ENCODE results near the gene MALAT1. TPM values are rescaled to one million over a fixed set of nuclear protein-coding genes. Genes with fewer than 3 reads are reported as not detected.
A peak's percentile ranks its signal among the peaks of the same experiment; 100 is the strongest.

MALAT1 gene
- total and polyA plus RNA-seq, 2 of the 13 experiments (the other 11 are each of a cell fraction or from before 2014, with no cell fraction given) = 143 to 1,237 TPM

GRCh38 chr11:65498977-65499712, at the start of gene MALAT1 (continued):
- TF ChIP-seq, protein P1, sequence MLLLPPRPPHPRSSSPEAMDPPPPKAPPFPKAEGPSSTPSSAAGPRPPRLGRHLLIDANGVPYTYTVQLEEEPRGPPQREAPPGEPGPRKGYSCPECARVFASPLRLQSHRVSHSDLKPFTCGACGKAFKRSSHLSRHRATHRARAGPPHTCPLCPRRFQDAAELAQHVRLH (CRISPR knock-in tag; IDR thresholded peaks at IDR 0.05; ENCODE audit: borderline replicate concordance, low read depth) = peak; percentile 96
- TF ChIP-seq RELA (CRISPR knock-in tag; IDR thresholded peaks at IDR 0.05) (no peak), PHF8 (CRISPR knock-in tag; IDR thresholded peaks at IDR 0.05) (peak; percentile 71), FLYWCH1 (CRISPR knock-in tag; IDR thresholded peaks at IDR 0.05) (peak; percentile 11; the same call in 1 of the 2 replicates), NONO (IDR thresholded peaks at IDR 0.05) (no peak), NONO (CRISPR knock-in tag; conservative IDR thresholded peaks at IDR 0.05) (no peak; the same call in 1 of the 2 replicates), ZNF318 (CRISPR knock-in tag; IDR thresholded peaks at IDR 0.05) (no peak), ZFP36 (IDR thresholded peaks at IDR 0.05; ENCODE audit: borderline replicate concordance, low read depth, low read length, partially characterized antibody) (no peak), ZNF891 (CRISPR knock-in tag; IDR thresholded peaks at IDR 0.05) (no peak), ZNF34 (CRISPR knock-in tag; IDR thresholded peaks at IDR 0.05; ENCODE audit: borderline replicate concordance) (no peak), HOXA7 (CRISPR knock-in tag; IDR thresholded peaks at IDR 0.05) (no peak), SMAD9 (CRISPR knock-in tag; IDR thresholded peaks at IDR 0.05) (no peak), HNF4G (IDR thresholded peaks at IDR 0.05; ENCODE audit: borderline replicate concordance, low read depth, low read length) (peak; percentile 43; the same call in 1 of the 2 replicates), HNF4G (CRISPR knock-in tag; IDR thresholded peaks at IDR 0.05; ENCODE audit: borderline replicate concordance, low read depth) (no peak), JUND (CRISPR knock-in tag; IDR thresholded peaks at IDR 0.05) (no peak), GTF2F1 (IDR thresholded peaks at IDR 0.05; ENCODE audit: low read length) (peak; percentile 96), KLF13 (CRISPR knock-in tag; IDR thresholded peaks at IDR 0.05) (no peak), SP140L (CRISPR knock-in tag; IDR thresholded peaks at IDR 0.05; ENCODE audit: borderline replicate concordance) (no peak; the same call in 1 of the 2 replicates), KLF12 (CRISPR knock-in tag; IDR thresholded peaks at IDR 0.05; ENCODE audit: borderline replicate concordance) (0 out of 2 replicates have a peak, but pooled peaks have one; percentile 75), NR2F6 (IDR thresholded peaks at IDR 0.05) (no peak), NR2F6 (CRISPR knock-in tag; IDR thresholded peaks at IDR 0.05) (peak; percentile 64), XRCC5 (optimal IDR thresholded peaks at IDR 0.05; ENCODE audit: low read length) (peak; percentile 70)

Measured in HepG2 (cell line).